GM19438 (cell line): ENCODE results near the gene PYGO2.

ENCODE experiments used
- ATAC-seq: cut with Tn5 transposase; IDR thresholded peaks from one replicate; pipeline ENCODE4 v1.9.1; 2021; ENCODE audit warnings: low read depth; ENCODE audit not compliant: unreplicated experiment

PYGO2 gene

DNA sequence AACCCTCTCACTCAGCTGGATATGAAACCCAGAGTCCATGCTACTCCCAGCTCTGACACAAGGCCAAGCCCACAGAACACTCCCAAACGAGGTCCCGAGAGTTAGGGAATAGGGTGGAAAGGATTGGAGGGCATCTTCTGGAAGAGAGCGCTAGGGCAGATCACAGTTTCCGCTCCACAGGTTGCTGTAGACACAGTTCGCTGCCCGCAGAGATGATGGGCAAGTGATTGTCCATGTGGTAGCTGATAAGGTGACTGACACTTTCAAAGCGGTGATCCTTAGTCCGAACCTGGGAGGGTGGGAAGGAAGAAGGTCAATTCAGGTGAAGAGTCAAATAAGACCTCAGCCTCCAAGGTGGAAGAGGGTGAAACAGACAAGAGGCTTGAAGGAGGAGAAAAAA lies 2.1 kb upstream of the PYGO2 start:
- ATAC-seq = no peak

DNA sequence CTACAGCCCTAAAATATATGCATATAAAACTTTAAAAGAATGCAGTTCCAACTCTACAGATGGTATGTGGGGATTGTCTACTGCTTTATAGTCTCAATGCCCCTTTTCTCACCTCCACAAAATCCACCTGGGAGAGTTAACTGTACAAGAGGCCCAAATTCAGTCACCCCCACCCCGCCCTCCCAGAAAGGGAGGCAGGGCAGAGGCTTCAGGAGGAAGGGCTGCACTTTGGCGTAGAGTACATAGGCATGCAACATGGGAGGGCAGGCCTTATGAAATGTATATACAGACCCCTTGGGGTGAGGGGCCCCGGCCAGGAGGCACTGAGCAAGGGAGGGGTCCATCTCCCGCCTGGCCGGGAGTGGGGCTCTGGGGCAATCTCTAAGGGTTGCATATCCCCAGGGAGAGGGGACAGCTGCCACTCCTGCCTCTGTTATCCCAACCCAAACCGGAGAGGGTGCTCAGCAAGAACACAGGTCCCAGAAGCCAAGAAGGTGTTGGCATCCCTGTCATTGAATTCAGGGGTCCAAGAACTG lies 1.3 kb upstream of the PYGO2 start:
- ATAC-seq = no peak

DNA sequence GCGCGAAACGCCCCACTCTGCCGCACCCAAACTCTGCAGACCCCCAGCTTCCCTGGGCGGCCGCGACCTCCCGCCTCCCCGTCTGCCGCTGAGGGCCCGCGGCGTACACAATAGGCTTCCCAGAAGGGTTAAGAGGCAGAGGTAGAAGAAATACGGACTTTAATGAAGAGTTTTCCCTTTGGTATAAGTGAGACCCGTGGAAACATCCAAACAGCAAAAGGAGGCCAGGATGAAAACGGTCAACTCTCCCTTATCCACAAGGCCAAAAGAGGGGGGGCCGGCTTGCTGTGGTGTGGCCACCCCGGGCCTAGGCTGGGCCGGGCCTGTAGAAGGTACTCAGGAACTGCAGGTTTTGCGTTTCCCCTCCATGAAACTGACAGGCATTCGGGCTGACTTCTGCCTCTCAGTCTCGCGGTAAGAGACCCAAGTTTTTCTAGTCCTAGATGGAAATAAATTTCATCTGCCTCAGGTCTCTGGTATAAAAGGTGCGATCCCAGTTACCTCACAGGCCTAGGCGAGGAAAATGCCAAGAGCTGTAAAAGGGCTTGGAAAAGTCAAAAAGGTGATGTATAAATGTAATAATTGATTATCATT lies 671 bp upstream of the PYGO2 start:
- no peak for ATAC-seq

DNA sequence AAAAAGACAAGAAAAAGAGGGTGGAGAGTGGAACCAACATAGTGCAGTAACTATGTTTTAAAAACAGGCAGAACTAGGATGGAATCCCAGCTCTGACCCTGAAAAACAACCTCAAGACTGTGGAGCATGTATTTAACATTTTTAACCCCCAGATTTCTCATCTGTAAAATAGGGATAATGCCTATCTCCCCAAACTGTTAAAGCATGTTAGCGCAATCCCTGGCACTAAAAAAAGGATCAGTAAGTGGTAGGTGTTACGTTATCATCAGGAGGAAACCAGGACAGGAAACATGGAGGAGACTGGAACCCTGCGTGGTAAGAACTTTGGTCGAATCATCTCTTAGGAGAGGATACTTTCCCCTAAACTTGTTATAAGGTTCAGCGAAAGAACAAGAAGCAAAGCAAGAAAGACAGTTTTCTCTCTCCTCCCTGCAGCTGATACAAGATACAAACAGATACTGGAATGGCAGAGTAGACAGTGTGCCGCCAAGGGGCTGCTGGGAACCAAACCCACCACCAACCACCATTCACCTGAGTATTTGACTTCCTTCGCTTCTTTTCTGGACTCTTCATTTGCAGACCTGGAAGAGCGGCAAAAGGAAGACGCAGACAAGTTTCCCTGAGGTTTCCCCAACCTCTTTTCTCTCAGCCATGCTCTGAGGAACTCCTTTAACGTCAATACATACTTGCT lies 991 bp downstream of the PYGO2 start:
- no peak for ATAC-seq

- ATAC-seq = no peak
Measured at GRCh38 chr1:154959426-154959780, 2.2 kb downstream of the PYGO2 start.

- ATAC-seq = no peak
Measured at GRCh38 chr1:154958681-154959425, 2.7 kb downstream of the PYGO2 start.

DNA sequence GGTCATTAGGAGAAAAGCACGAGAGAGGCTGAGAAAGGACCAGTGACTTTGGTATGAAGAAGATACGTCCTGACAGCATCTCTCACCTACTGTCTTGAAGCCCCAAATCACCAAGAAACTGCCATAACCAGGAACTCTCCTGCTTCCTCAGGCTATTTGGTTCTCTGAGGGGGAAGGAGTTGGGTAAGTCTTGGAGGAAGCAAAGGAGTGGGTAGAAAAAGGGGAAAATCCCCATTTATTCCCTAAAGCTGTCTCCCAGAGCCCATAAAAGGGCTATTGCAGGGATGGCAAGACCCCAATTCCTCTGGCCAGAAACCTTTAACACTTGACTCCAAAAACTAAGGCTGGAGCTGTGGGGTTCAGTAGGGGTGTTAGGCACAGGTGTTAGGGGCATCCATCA lies 3.5 kb downstream of the PYGO2 start:
- no peak for ATAC-seq

DNA sequence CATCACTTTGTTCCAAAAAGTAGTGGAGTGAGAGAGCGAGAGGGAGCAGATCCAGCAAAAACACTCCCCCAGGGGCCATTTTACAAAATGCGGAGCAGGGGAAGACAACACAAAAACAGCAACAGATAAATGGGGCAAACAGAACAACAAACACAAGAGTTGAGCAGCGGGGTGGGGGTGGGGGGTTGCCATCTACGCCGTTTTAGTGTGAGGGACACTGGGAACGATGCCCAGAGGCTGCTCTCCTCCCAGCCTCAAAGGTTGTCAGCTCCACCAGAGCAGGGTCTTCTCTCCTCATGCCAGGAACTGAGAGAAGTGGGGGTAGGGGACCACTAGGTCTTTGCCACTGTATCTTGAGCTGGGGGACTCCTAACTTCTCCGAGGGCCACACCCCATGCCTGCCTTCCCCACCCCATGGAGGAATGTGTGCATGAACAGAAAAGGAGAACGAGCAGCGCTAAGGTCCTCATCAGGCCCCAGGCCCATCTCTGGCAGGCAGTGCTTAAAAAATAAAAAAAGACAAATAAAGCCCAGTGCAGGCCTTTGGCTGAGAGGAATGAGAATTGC lies 4.4 kb downstream of the PYGO2 start:
- ATAC-seq = no peak

- ATAC-seq = no peak
Measured at GRCh38 chr1:154956544-154956941, 5.0 kb downstream of the PYGO2 start.

DNA sequence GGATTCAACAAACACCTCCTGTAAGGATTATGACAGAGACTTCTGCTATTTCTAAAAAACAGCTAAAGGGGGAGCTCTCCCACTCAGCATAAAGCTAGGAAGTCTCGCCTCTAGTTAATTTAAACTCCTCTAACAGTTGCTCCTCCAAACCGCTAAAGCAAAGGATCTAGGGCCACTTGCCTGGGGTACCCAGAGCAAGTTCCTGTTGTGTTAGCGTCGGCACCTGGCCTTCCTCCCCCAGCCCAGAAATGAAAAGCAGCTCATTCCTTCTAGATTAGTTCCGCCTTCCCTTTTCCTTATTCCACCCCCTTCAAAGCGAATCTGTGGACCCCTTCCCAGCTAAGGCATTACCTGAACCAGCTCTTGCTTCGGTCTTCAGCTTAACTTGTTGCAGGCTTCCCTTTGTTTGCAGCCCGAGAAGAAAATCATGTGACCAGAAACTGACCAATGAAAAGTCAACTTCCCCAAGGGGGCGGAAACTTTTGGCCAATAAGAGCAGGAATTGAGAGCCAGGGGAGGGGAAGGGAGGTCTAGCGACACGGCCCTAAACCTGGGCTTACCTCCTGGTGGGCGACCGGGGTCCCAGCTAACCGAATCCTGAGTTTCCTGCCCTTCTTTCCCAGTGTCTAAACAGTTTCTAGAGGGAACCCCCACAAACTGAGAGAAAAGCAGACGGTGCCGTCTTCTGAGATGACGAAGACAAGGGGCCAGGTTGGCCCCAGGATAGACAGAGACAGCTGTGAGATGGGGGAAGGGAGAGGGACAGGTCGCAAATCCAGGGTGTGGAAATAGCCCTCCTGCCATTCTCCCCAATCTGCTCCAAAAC lies 5.7 kb downstream of the PYGO2 start, which contains the start of gene PBXIP1:
Gene PBXIP1, minus strand, starts transcription at position 382 of the 826 bp plus-strand sequence. CDS start 2,378 bp downstream, outside the sequence.
- peak; percentile 65 for ATAC-seq

GRCh38 chr1:154955039-154955717 lies 6.4 kb downstream of the PYGO2 start:
- peak; percentile 49 for ATAC-seq

GRCh38 chr1:154954541-154954940 lies 7.0 kb downstream of the PYGO2 start:
- ATAC-seq = no peak

DNA sequence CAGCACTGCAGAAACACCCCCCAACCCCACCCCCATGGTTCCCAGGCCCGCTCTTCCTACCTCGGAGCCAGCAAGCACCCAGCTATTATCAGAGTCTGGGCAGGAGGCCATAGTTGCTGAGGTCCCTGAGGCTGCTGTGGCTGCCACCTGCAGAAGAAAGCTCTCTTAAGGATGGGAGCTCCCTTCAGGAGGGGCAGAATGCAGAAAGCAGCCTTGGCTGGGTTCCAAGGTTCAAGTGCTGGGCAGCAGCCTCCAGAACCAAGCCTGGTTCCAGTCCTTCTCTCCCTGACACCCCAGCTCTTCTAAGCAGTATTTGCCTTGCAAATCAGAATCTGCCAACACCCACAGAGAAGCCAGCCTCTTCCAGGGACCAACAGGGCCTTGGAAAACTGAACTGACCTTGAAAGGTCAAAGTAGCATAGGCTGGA lies 8.0 kb downstream of the PYGO2 start:
- ATAC-seq = no peak

DNA sequence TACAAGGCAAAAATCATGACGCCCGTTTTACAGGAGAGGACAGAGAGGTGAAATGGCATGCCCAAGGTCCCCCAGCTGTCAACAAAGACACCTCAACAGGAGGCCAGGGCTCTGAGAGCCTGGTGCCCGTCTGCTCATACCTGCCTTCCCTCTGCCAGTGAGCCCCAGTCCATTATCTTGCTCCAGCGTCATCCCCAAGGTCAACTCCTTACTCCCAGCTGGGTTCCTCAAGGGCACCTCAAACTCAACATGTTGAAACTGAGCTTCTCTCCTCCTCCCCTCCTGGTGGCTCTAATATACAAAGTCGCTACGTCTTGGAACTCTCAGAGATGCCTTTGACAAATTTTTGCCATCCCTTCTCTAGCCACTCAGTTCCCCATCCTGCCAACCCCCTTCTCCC lies 8.9 kb downstream of the PYGO2 start:
- ATAC-seq = no peak

DNA sequence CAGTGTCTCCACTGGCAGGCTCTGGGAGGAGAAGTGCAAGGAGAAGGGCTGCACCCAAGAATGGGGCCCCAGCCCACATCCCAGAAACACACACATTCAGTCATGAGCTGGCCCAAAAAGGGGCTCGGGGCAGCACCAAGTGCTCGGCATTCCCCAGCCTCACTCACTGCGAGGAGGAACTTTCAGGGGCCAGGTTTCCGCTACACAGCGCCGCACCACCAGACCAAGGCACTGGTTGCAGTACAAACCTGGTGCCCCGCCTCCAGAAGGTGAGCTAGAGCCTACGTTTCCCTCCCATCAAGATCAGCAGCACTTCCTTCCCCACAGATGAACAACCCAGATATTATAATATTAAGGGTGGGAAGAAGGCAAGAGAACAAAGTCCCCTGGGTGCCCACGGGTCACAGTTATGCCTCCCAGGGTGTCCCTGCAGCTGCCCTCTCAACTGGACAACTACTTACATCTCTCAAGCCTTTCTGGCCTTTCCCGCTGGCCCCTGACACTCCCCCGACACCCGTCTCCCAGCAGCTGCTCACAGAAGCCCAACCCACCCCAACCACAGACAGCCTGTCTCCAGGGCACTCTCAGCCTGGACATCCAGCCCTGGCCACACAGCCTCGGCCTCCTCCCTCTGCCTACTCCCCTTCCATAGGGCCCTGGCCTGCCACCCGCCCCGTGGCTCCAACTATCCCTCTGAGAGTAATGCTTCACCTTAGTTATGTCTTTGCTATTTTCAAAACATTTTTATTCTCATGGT lies 9.5 kb downstream of the PYGO2 start:
- ATAC-seq = no peak

DNA sequence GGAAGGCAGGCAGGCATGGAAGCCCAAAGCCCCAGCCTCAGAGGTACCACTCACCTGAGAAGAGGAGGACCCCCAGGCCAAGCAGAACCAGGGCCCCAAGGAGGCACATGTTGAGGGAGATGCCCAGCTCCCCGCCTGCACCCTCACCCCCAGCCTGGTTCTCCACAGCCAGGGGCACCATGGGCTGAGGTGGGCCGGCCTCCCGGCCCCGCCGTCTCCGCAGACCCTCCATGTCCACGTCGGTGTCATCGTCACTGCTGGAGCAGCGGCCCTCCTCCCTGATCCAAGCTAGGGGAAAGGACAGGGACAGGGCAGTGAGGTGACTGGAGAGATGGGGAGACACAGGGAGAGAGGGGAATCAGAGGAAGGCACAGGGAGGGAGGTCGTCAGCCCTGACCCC lies 13.5 kb downstream of the PYGO2 start:
- ATAC-seq = no peak

DNA sequence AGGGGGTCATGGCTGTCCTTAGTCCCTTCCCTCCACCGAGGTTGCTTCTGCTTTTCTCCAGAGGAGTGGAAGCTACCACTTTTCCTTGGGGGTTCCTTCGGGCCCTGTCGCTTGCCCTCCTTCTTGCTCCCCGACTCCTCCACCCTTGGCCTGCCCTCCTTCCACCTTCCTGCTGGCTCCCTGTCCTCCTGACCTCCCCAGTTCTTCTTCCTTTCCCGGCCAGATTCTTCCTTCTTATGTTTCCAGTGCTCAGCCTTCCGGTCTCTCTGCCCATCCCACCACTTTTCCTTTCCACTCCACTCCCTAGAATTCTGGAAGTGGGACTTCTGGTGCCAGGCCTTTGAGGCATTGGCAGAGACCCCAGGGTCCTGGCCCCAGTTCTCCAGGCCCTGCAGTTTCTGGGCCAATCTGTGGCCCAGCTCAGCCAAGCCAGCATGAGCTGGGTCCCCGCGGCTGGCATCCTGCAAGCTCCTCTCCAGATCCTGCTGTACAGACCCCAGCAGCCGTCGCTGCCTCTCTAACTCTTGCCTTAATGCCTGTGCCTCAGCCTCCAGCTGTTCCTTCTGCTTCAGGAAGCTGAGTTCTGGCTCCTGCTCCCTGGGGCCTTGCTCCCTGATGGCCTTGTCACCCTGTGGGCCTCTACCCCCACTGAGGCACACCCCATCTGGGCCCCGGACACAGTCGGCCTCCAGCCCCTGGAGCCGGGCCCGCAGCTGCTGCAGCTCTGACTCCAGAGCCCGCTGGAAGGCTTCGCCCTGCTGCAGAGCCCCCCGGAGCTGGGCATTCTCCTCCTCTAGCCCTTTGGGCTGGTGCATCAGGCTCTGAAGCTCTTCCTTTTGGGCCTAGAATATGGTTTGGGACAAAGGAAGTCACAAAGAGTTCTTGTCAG lies 15.4 kb downstream of the PYGO2 start:
- ATAC-seq = no peak
